Chondrocyte (in vitro differentiated cells): ENCODE results near the gene SLC39A11. TPM values are rescaled to one million over a fixed set of nuclear protein-coding genes. Genes with fewer than 3 reads are reported as not detected.
A peak's percentile ranks its signal among the peaks of the same experiment; 100 is the strongest.

Source experiments
- DNase-seq: peaks from one replicate; pipeline ENCODE4 v3.0.0; 2021; ENCODE audit warnings: mixed read lengths, low spot score
- H3K27ac Mint-ChIP-seq: one replicate; pipeline ENCODE4 v1.8.0; 2021; ENCODE audit warnings: mild to moderate bottlenecking, moderate library complexity, mixed read lengths; ENCODE audit not compliant: unreplicated experiment
- H3K27me3 Mint-ChIP-seq: 2 replicates; pipeline ENCODE4 v1.8.0; 2021; ENCODE audit warnings: low read depth, mixed read lengths
- H3K36me3 Mint-ChIP-seq: 2 replicates; pipeline ENCODE4 v1.8.0; 2021; ENCODE audit warnings: low read depth, mixed read lengths
- H3K4me1 Mint-ChIP-seq: 2 replicates; pipeline ENCODE4 v1.8.0; 2021; ENCODE audit warnings: low read depth, mild to moderate bottlenecking, mixed read lengths
- H3K4me3 Mint-ChIP-seq: one replicate; pipeline ENCODE4 v1.8.0; 2021; ENCODE audit warnings: mild to moderate bottlenecking, moderate library complexity, mixed read lengths; ENCODE audit not compliant: unreplicated experiment
- H3K9me3 Mint-ChIP-seq: 2 replicates; pipeline ENCODE4 v1.8.0; 2021; ENCODE audit warnings: low read depth, mixed read lengths
- total RNA-seq: library from RNA; stranded (reverse); gene quantifications from 3 replicates; pipeline ENCODE4 v1.2.1, GENCODE V29; 2021
- TF ChIP-seq, protein P1 (sequence below): fragments of 200-600 bp; sonication (generic); IDR thresholded peaks from 2 replicates; pipeline ENCODE4 v1.5.0; 2021; ENCODE audit warnings: antibody characterized with exemption, mild to moderate bottlenecking, moderate library complexity

The SLC39A11 gene
- total RNA-seq, 1 donor from 2014 or later = 25.3 TPM

- peaks cover 48% of the 10 kb centered on the region for H3K4me1 Mint-ChIP-seq
- H3K4me3 Mint-ChIP-seq = no peak overlapping the region
- no peak for DNase-seq
- TF ChIP-seq, protein P1, sequence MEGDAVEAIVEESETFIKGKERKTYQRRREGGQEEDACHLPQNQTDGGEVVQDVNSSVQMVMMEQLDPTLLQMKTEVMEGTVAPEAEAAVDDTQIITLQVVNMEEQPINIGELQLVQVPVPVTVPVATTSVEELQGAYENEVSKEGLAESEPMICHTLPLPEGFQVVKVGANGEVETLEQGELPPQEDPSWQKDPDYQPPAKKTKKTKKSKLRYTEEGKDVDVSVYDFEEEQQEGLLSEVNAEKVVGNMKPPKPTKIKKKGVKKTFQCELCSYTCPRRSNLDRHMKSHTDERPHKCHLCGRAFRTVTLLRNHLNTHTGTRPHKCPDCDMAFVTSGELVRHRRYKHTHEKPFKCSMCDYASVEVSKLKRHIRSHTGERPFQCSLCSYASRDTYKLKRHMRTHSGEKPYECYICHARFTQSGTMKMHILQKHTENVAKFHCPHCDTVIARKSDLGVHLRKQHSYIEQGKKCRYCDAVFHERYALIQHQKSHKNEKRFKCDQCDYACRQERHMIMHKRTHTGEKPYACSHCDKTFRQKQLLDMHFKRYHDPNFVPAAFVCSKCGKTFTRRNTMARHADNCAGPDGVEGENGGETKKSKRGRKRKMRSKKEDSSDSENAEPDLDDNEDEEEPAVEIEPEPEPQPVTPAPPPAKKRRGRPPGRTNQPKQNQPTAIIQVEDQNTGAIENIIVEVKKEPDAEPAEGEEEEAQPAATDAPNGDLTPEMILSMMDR = no peak
- H3K36me3 Mint-ChIP-seq = peaks cover 1% of the 10 kb centered on the region
- no peak overlapping the region for H3K27ac Mint-ChIP-seq
- H3K27me3 Mint-ChIP-seq = no peaks in the 10 kb centered on the region
- H3K9me3 Mint-ChIP-seq = no peaks in the 10 kb centered on the region
Measured at GRCh38 chr17:72696156-72696555, 396.3 kb downstream of the SLC39A11 start.

GRCh38 chr17:72693956-72694355 is 398.5 kb downstream of the SLC39A11 start:
- Mint-ChIP-seq H3K4me3 (no peak overlapping the region), H3K27me3 (no peaks in the 10 kb centered on the region), H3K9me3 (no peaks in the 10 kb centered on the region), H3K27ac (no peak overlapping the region), H3K36me3 (no peaks in the 10 kb centered on the region), H3K4me1 (peaks cover 36% of the 10 kb centered on the region)
- no peak for DNase-seq
- TF ChIP-seq, protein P1 = no peak

DNA sequence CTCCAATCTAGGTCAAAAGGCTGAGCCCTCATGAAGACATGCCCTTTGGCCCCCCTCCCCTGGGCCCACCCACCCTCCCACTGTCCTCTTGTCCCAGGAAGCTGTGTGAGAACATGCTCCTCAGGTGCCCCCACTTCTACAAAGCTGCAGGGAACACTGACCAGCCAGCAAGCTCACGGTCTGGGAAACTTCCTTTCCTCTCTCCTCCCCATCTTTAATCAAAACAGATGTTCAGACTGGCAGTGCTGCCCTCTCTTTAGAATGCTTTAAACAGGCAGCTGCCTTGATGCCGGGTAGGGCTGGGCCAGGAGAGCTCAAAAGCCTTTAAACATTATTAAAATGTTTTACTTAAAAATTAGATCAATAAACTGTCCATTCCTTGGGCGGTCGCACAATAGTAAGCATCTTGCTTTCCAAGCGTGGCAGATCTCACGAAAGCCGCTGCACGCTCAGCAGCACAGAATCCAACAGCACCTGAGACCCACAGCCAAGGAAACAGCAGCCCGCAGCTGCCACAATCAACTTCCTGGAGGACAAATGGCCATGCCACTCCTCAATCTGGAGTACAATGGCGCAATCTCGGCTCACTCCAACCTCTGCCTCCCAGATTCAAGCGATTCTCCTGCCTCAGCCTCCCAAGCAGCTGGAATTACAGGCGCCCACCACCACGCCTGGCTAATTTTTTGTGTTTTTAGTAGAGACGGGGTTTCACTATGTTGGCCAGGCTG is 399.2 kb downstream of the SLC39A11 start:
- no peak overlapping the region for H3K4me3 Mint-ChIP-seq
- DNase-seq = no peak
- H3K36me3 Mint-ChIP-seq = no peaks in the 10 kb centered on the region
- peaks cover 35% of the 10 kb centered on the region for H3K4me1 Mint-ChIP-seq
- TF ChIP-seq, protein P1 = no peak
- H3K9me3 Mint-ChIP-seq = no peaks in the 10 kb centered on the region
- no peaks in the 10 kb centered on the region for H3K27me3 Mint-ChIP-seq
- peak overlapping the region; percentile 69 for H3K27ac Mint-ChIP-seq

GRCh38 chr17:72692676-72693075 is 399.8 kb downstream of the SLC39A11 start:
- TF ChIP-seq, protein P1 = no peak
- DNase-seq = no peak
- H3K4me1 Mint-ChIP-seq = peaks cover 29% of the 10 kb centered on the region
- peak overlapping the region; percentile 88 for H3K27ac Mint-ChIP-seq
- no peaks in the 10 kb centered on the region for H3K27me3 Mint-ChIP-seq
- H3K4me3 Mint-ChIP-seq = no peak overlapping the region
- H3K36me3 Mint-ChIP-seq = no peaks in the 10 kb centered on the region
- H3K9me3 Mint-ChIP-seq = no peaks in the 10 kb centered on the region

- no peak for DNase-seq
- H3K27ac Mint-ChIP-seq = peak overlapping the region; percentile 88
- no peaks in the 10 kb centered on the region for H3K27me3 Mint-ChIP-seq
- H3K9me3 Mint-ChIP-seq = no peaks in the 10 kb centered on the region
- H3K4me1 Mint-ChIP-seq = peaks cover 28% of the 10 kb centered on the region
- no peak overlapping the region for H3K4me3 Mint-ChIP-seq
- H3K36me3 Mint-ChIP-seq = no peaks in the 10 kb centered on the region
- TF ChIP-seq, protein P1 = no peak
Measured at GRCh38 chr17:72691586-72691985, 400.9 kb downstream of the SLC39A11 start.
